Esophagus squamous epithelium (tissue), 4 donors: Measurements from ENCODE around the gene SLC1A2.

ENCODE experiments used
- CTCF ChIP-seq, 6 experiments: fragments of 450-650 bp in 4 of 6; fragments of 200-600 bp in 2 of 6; sonication (generic) in 2 of 6; IDR thresholded peaks; one replicate each; pipeline ENCODE4 v1.5.1; 2016 to 2019; ENCODE audit warnings: antibody characterized with exemption in 6 of 6, mild to moderate bottlenecking in 4 of 6, moderate library complexity in 4 of 6
- POLR2A ChIP-seq, 4 donors: fragments of 450-650 bp; IDR thresholded peaks; one replicate each; pipeline ENCODE4 v1.6.1; 2017; ENCODE audit warnings: antibody characterized with exemption in 4 of 4, mild to moderate bottlenecking in 4 of 4, moderate library complexity in 3 of 4

DNA sequence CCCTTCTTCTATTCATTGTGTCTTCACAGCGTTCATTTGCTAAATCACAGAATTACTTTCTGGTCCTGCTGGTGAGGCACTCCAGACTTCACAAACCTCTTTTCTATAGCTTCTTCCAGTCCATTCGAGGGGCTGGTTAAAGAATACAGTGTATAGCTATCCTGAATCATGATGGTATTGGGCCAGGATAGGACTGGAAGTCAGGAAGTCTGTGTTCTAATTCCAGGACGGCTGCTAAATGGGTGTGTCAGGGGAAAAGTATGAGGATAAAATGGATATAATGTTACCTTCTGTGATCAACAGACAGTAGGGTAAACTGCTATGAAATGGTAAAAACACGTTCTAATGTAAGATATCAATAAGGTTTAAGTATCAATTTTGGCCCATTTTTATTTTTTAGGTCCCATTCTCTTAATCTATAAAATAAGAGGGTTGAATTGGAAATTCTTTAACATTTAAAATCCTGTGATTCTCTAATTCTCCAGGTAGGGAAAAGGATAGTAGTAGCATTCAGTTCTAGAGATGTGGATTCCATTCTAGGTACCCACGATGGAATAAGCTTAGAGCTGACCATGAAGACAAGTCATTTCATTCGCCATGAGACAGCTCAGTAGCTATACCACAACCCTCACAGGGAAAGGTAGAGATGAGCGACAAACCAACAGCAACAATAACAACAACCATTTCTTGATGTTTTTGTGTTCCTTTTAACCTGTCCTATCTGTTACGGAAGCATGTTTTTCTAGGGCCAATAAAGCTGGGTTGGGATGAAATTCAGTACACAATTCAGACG is 96.1 kb downstream of the SLC1A2 start:
- TF ChIP-seq POLR2A (IDR thresholded peaks at IDR 0.05) (no peak), CTCF (IDR thresholded peaks at IDR 0.05) (no peak)
